H1 (cell line): ENCODE results near the gene ESPNL. TPM values are rescaled to one million over a fixed set of nuclear protein-coding genes. Genes with fewer than 3 reads are reported as not detected.

ENCODE experiments used
- BRCA1 ChIP-seq: IDR thresholded peaks from 2 replicates; pipeline ENCODE4 v1.6.1; 2012; ENCODE audit warnings: low read depth, low read length, improper control_type of control experiment
- CBX8 ChIP-seq: fragments of 300-800, 300-1000 bp; sonication (generic); IDR thresholded peaks from 2 replicates; pipeline ENCODE4 v1.7.1; 2016; ENCODE audit warnings: low read depth, low read length, borderline replicate concordance
- EP300 ChIP-seq, 2 experiments: IDR thresholded peaks; 1 replicate in 1 of 2; 2 replicates in 1 of 2; pipeline ENCODE4 v1.6.1; 2011 to 2012; ENCODE audit warnings: low read depth in 2 of 2, low read length in 2 of 2, mild to moderate bottlenecking in 2 of 2, borderline replicate concordance in 1 of 2, inconsistent platforms in 1 of 2, moderate library complexity in 1 of 2
- EZH2 ChIP-seq: fragments of 200-600 bp; sonication (generic); IDR thresholded peaks from 2 replicates; pipeline ENCODE4 v1.7.1; 2012; ENCODE audit warnings: low read depth, mild to moderate bottlenecking, moderate library complexity, low read length, inconsistent platforms; ENCODE audit not compliant: severe bottlenecking
- GTF2F1 ChIP-seq: IDR thresholded peaks from 2 replicates; pipeline ENCODE4 v1.6.1; 2012; ENCODE audit warnings: low read depth, low read length, improper control_type of control experiment, borderline replicate concordance
- JUND ChIP-seq: IDR thresholded peaks from 2 replicates; pipeline ENCODE4 v1.6.1; 2011; ENCODE audit warnings: mild to moderate bottlenecking, improper control_type of control experiment, low read length
- KDM4A ChIP-seq: IDR thresholded peaks from one replicate; pipeline ENCODE4 v1.7.1; 2012; ENCODE audit warnings: low read depth, mild to moderate bottlenecking, moderate library complexity, low read length, inconsistent platforms; ENCODE audit not compliant: severe bottlenecking
- POLR2A ChIP-seq, 2 experiments: IDR thresholded peaks; 1 replicate in 1 of 2; 2 replicates in 1 of 2; pipeline ENCODE4 v1.6.1; 2011; ENCODE audit warnings: low read depth in 2 of 2, low read length in 2 of 2, mild to moderate bottlenecking in 2 of 2; ENCODE audit errors: control extremely low read depth in 1 of 2
- POLR2AphosphoS5 ChIP-seq: IDR thresholded peaks from 2 replicates; pipeline ENCODE4 v1.6.1; 2011; ENCODE audit warnings: low read depth, low read length
- POU5F1 ChIP-seq: IDR thresholded peaks from 2 replicates; pipeline ENCODE4 v1.6.1; 2011; ENCODE audit warnings: low read depth, mild to moderate bottlenecking, low read length, moderate library complexity
- RAD21 ChIP-seq, 2 experiments: IDR thresholded peaks in 1 of 2; conservative IDR thresholded peaks in 1 of 2; 2 replicates each; pipeline ENCODE4 v1.6.1; 2011; ENCODE audit warnings: low read depth in 2 of 2, low read length in 2 of 2, improper control_type of control experiment in 1 of 2, inconsistent platforms in 1 of 2, mild to moderate bottlenecking in 1 of 2, moderate library complexity in 1 of 2
- RNF2 ChIP-seq: fragments of 200-900, 300-1000 bp; sonication (generic); IDR thresholded peaks from 2 replicates; pipeline ENCODE4 v1.7.1; 2016; ENCODE audit warnings: borderline replicate concordance, low read depth, mild to moderate bottlenecking, antibody characterized with exemption, low read length; ENCODE audit not compliant: poor library complexity, severe bottlenecking; ENCODE audit errors: missing control alignments
- SIN3A ChIP-seq, 2 experiments: IDR thresholded peaks in 1 of 2; conservative IDR thresholded peaks in 1 of 2; 2 replicates each; pipeline ENCODE4 v1.6.1; 2011 to 2012; ENCODE audit warnings: low read length in 2 of 2, improper control_type of control experiment in 1 of 2, low read depth in 1 of 2, mild to moderate bottlenecking in 1 of 2
- SP4 ChIP-seq: IDR thresholded peaks from 2 replicates; pipeline ENCODE4 v1.6.1; 2012; ENCODE audit warnings: low read length, inconsistent platforms
- SRF ChIP-seq: IDR thresholded peaks from 2 replicates; pipeline ENCODE4 v1.6.1; 2011; ENCODE audit warnings: mild to moderate bottlenecking, low read depth, low read length, moderate library complexity
- TCF12 ChIP-seq: IDR thresholded peaks from 2 replicates; pipeline ENCODE4 v1.6.1; 2011; ENCODE audit warnings: low read depth, mild to moderate bottlenecking, low read length
- TEAD4 ChIP-seq: IDR thresholded peaks from 2 replicates; pipeline ENCODE4 v1.6.1; 2012; ENCODE audit warnings: low read depth, low read length, inconsistent platforms, mixed read lengths
- polyA plus RNA-seq, 7 experiments: library from polyadenylated mRNA; depleted of rRNA in 3 of 7; stranded (reverse) in 5 of 7; unstranded in 2 of 7; fragments of >200 nt in 5 of 7; fragments of 200-250 nt in 2 of 7; gene quantifications; 1 replicate in 5 of 7; 2 replicates in 1 of 7; 4 replicates in 1 of 7; pipeline versions ENCODE4 v1.2.1 to v1.2.3, GENCODE V29; 2011 to 2013; ENCODE audit warnings: missing spikeins in 2 of 7, mixed read lengths in 2 of 7
- total RNA-seq: library from RNA; stranded (reverse); fragmentation: NEBNext Ultra II Directional; extraction: Animal tissue kit (Norgen Biotek cat#: 25700); gene quantifications from 2 replicates; pipeline ENCODE4 v1.2.1, GENCODE V29; 2021
- TF ChIP-seq, protein P1 (sequence below): IDR thresholded peaks from 2 replicates; pipeline ENCODE4 v1.6.1; 2012; ENCODE audit warnings: low read length, inconsistent platforms

ESPNL gene
- total and polyA plus RNA-seq, 2 of the 8 experiments (the other 6 are each of a cell fraction or from before 2014, with no cell fraction given): 0.68 to 1.3 TPM

DNA sequence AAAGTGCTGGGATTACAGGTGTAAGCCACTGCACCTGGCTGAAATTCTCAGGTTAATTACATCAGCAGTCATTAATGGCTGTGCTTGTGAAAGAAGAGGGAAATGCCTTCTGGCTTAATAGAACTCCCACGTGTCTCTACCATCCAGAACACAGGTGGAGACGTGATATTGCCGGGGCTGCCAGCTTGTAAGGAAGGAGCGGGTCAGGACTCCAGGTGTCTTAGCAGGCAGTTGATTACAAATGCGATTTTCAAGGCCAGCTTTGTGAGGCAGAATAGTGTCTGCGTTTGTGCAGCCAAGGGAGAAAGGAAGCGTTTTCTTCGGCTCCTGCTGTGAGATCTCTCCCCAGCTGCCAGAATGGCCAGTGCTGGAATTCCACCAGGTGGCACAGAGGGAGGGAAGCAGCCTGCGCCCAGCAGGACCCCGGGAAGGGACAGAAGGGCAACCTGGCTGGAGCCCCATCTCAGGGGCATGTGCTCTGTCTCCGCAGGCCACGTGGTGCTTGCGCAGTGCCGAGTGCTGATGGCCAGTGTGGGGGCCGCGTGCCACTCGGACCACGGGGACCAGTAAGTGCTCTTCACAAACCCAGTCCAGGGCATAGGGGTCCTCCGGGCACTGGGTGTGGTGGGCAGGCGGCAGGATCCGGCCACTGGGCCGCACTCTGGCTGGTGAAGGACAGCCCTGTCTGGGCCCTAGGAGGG lies 3.7 kb upstream of the ESPNL start (continued):
- peak; percentile 75 for TF ChIP-seq TCF12
- TF ChIP-seq POU5F1: no peak
- TF ChIP-seq GTF2F1: no peak
- no peak for TF ChIP-seq CBX8
- TF ChIP-seq EZH2: no peak
- no peak for TF ChIP-seq RNF2
- TF ChIP-seq EP300 (IDR thresholded peaks at IDR 0.05; ENCODE audit: borderline replicate concordance in 1 of 2, low read depth in 2 of 2, low read length in 2 of 2): peak in 1 of 2 experiments; percentile 17; a peak in 1 of 3 replicates
- 0 out of 4 replicates have a peak, but pooled peaks have one; percentile 2 to 11 for TF ChIP-seq RAD21 (IDR thresholded peaks at IDR 0.05 in 1 of 2, conservative IDR thresholded peaks at IDR 0.05 in 1 of 2; ENCODE audit: low read depth in 2 of 2, low read length in 2 of 2)
- TF ChIP-seq SRF: no peak
- peak; percentile 43; the same call in 1 of the 2 replicates for TF ChIP-seq POLR2AphosphoS5
- no peak for TF ChIP-seq KDM4A
- no peak for TF ChIP-seq BRCA1
- no peak for TF ChIP-seq SP4
- TF ChIP-seq POLR2A (IDR thresholded peaks at IDR 0.05; ENCODE audit: control extremely low read depth in 1 of 2, low read depth in 2 of 2, low read length in 2 of 2): no peak; a peak in 1 of 3 replicates
- peak; percentile 76 for TF ChIP-seq TEAD4
- TF ChIP-seq SIN3A (conservative IDR thresholded peaks at IDR 0.05 in 1 of 2, IDR thresholded peaks at IDR 0.05 in 1 of 2; ENCODE audit: low read depth in 1 of 2, low read length in 2 of 2): no peak
- TF ChIP-seq, protein P1, sequence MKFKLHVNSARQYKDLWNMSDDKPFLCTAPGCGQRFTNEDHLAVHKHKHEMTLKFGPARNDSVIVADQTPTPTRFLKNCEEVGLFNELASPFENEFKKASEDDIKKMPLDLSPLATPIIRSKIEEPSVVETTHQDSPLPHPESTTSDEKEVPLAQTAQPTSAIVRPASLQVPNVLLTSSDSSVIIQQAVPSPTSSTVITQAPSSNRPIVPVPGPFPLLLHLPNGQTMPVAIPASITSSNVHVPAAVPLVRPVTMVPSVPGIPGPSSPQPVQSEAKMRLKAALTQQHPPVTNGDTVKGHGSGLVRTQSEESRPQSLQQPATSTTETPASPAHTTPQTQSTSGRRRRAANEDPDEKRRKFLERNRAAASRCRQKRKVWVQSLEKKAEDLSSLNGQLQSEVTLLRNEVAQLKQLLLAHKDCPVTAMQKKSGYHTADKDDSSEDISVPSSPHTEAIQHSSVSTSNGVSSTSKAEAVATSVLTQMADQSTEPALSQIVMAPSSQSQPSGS: no peak
- TF ChIP-seq JUND: no peak
